ENCODE measurements around the gene MOCS3.

The MOCS3 gene

DNA sequence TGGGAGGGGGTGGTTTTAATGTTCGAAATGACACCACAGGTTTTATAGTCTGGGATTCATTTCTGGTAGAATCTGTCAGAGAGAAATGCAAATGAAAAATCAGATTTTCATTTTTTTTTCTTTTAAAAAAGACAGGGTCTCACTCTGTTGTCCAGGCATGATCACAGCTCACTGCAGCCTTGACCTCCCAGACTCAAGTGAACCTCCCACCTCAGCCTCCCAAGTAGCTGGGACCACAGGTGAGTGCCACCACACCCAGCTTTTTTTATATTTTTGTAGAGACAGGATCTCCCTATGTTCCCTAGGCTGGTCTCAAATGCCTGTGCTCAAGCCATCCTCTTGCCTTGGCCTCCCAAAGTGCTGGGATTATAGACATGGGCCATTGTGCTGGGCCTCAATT lies 25.0 kb upstream of the MOCS3 start:
- CTCF ChIA-PET = interaction anchor here (1.1 to 17.0 kb wide), 4 partner anchors 10 to 145 kb away, joined by 3 to 332 read pairs (median 6); partner anchors contain the start of gene BCAS4
- no peak overlapping the region for H3K4me3 ChIP-seq (ENCODE audit: low read depth, low read length)
- TF ChIP-seq, protein P1, sequence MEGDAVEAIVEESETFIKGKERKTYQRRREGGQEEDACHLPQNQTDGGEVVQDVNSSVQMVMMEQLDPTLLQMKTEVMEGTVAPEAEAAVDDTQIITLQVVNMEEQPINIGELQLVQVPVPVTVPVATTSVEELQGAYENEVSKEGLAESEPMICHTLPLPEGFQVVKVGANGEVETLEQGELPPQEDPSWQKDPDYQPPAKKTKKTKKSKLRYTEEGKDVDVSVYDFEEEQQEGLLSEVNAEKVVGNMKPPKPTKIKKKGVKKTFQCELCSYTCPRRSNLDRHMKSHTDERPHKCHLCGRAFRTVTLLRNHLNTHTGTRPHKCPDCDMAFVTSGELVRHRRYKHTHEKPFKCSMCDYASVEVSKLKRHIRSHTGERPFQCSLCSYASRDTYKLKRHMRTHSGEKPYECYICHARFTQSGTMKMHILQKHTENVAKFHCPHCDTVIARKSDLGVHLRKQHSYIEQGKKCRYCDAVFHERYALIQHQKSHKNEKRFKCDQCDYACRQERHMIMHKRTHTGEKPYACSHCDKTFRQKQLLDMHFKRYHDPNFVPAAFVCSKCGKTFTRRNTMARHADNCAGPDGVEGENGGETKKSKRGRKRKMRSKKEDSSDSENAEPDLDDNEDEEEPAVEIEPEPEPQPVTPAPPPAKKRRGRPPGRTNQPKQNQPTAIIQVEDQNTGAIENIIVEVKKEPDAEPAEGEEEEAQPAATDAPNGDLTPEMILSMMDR (IDR thresholded peaks at IDR 0.05; ENCODE audit: insufficient read depth, low read length, missing control alignments) = no peak
- DNase-seq (ENCODE audit: low read depth, low spot score) = no peak
- POLR2A ChIA-PET = no interaction called here

DNA sequence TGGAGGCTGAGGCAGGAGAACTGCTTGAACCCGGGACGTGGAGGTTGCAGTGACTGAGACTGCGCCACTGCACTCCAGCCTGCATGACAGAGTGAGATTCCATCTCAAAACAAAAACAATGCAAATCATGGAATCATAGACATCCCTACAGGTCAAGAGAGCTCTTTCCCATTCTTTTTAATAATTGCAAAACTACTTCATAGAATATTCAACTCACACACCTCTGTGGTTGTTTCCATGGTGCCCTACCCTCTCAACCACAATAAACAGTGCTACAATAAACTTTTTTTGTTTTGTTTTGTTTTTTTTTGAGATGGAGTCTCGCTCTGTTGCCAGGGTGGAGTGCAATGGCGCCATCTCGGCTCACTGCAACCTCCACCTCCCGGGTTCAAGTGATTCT lies 15.5 kb upstream of the MOCS3 start:
- TF ChIP-seq, protein P1 (IDR thresholded peaks at IDR 0.05; ENCODE audit: insufficient read depth, low read length, missing control alignments) = no peak
- CTCF ChIA-PET = no interaction called here
- POLR2A ChIA-PET = interaction anchor here (0.7 to 2.2 kb wide), 2 partner anchors 15 to 991 kb away, joined by 3 to 7 read pairs; partner anchors contain the start of genes DPM1 and MOCS3
- no peak for DNase-seq (ENCODE audit: low read depth, low spot score)
- H3K4me3 ChIP-seq (ENCODE audit: low read depth, low read length) = no peak overlapping the region

DNA sequence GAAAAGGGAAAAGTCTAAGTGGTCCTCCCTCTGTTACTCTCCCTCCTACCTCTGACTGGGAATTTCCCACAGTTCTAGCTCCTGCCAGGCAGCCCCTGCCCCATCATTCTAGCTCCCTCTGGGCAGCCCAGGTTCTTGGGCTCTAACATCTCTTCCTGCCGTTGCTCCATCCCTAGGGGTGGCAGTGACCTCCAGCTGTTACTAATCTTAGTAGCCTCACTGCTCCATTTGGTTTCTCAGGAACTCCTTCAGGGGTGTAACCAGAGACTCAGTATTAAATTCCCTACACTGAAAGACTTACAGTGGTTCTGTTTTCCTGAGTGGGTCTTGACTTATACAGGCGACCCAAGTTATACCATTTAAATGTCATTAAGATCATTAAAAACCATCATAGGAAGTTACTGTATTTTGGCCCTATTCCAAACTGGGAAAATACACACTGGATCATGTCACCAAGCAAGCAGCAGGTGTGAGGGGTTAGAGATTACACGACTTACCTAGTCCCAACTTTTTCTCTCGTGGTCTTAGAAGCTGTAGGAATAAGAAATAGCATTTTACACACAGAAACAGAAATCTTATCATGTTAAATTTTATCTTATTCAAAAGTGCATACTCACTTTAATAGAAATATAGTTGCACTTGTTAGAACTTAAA lies 10.4 kb upstream of the MOCS3 start:
- no peak overlapping the region for H3K4me3 ChIP-seq (ENCODE audit: low read depth, low read length)
- TF ChIP-seq, protein P1 (IDR thresholded peaks at IDR 0.05; ENCODE audit: insufficient read depth, low read length, missing control alignments) = no peak
- ChIA-PET CTCF (interaction anchor here (0.9 to 2.2 kb wide), 3 partner anchors 10 to 154 kb away, joined by 3 to 8 read pairs (median 4); partner anchors contain the start of genes BCAS4, DPM1 and MOCS3), POLR2A (no interaction called here)
- DNase-seq (ENCODE audit: low read depth, low spot score) = no peak

DNA sequence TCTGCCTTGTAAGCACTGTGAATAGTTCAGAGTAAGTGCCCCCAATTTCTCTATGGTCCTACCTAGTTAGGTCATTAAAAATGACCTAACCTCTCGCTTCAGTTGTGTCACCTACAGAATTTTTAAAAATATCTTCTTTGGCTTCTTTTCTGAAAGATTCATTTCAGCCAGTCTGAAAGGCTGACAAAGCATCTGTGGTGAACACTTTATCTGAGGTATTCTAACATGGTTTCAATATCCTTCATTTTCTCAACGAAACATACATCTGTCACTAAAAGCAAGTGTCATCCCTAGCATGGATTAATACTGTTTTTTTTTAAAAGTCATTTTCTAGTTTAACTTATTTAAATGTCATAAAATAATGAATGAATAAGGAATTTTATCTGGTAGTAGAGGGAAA lies 5.4 kb upstream of the MOCS3 start:
- CTCF ChIA-PET = no interaction called here
- TF ChIP-seq, protein P1 (IDR thresholded peaks at IDR 0.05; ENCODE audit: insufficient read depth, low read length, missing control alignments) = no peak

DNA sequence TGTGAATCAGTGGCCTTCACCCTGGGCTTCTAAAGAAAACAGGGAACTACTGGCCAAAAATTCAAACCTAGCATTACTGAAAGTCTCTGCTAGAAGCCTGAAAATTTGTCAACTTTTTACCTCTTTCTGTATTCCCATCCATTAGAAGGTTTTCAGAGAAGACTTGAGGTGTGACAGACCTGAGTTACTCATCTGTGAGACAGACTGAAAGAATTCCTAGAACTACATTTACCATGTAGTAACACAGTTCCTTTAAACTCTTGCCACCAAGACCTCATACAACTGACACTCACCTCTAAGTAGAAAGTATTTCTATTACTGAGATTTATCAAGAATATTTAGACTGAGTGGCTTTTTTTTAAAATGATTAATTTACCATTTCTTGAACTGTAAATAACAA lies 4.8 kb upstream of the MOCS3 start:
- ChIA-PET CTCF (interaction anchor here (1.0 kb wide), 1 partner anchor 159 kb away, joined by 3 read pairs; the partner anchor contains the start of gene BCAS4), POLR2A (no interaction called here)
- DNase-seq (ENCODE audit: low read depth, low spot score) = no peak
- no peak overlapping the region for H3K4me3 ChIP-seq (ENCODE audit: low read depth, low read length)
- TF ChIP-seq, protein P1 (IDR thresholded peaks at IDR 0.05; ENCODE audit: insufficient read depth, low read length, missing control alignments) = no peak

More for the DNA sequence above, 5.4 kb upstream of the MOCS3 start:
- POLR2A ChIA-PET = no interaction called here
- H3K4me3 ChIP-seq (ENCODE audit: low read depth, low read length) = no peak overlapping the region
- no peak for DNase-seq (ENCODE audit: low read depth, low spot score)

DNA sequence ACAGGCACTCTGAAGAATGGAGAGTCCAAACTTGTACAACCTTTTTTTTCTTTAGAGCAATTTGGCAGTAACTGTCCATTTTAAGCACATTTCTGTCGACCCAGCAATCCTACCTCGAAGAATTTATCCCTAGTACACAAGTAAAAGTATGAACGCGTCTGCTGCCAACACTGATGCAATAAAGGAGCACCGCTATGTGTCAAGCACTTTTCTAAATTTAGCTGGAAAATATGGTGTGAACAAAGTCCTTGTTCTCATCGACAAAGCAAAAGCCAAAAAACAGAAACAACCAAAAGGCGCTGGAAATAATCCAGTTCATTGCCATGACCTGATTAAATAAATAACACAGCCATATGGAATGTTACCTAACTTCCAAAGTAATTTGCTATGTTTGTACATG lies 1.3 kb upstream of the MOCS3 start:
- ChIA-PET CTCF (interaction anchor here (0.5 to 4.2 kb wide), 6 partner anchors 15 to 1817 kb away, joined by 3 to 33 read pairs (median 5); partner anchors contain the start of gene BCAS4), POLR2A (interaction anchor here (0.9 to 2.1 kb wide), 4 partner anchors 15 to 46 kb away, joined by 3 to 18 read pairs (median 6); partner anchors contain the start of gene ADNP)
- TF ChIP-seq, protein P1 (IDR thresholded peaks at IDR 0.05; ENCODE audit: insufficient read depth, low read length, missing control alignments) = no peak
- DNase-seq (ENCODE audit: low read depth, low spot score) = no peak
- peak overlapping the region; percentile 98 for H3K4me3 ChIP-seq (ENCODE audit: low read depth, low read length)
